ENCODE measurements around the gene CENPX. TPM values are rescaled to one million over a fixed set of nuclear protein-coding genes. Genes with fewer than 3 reads are reported as not detected.

CENPX gene
- total and polyA plus RNA-seq, 2 of the 13 experiments (the other 11 are each of a cell fraction or from before 2014, with no cell fraction given): 92.7 to 170 TPM

DNA sequence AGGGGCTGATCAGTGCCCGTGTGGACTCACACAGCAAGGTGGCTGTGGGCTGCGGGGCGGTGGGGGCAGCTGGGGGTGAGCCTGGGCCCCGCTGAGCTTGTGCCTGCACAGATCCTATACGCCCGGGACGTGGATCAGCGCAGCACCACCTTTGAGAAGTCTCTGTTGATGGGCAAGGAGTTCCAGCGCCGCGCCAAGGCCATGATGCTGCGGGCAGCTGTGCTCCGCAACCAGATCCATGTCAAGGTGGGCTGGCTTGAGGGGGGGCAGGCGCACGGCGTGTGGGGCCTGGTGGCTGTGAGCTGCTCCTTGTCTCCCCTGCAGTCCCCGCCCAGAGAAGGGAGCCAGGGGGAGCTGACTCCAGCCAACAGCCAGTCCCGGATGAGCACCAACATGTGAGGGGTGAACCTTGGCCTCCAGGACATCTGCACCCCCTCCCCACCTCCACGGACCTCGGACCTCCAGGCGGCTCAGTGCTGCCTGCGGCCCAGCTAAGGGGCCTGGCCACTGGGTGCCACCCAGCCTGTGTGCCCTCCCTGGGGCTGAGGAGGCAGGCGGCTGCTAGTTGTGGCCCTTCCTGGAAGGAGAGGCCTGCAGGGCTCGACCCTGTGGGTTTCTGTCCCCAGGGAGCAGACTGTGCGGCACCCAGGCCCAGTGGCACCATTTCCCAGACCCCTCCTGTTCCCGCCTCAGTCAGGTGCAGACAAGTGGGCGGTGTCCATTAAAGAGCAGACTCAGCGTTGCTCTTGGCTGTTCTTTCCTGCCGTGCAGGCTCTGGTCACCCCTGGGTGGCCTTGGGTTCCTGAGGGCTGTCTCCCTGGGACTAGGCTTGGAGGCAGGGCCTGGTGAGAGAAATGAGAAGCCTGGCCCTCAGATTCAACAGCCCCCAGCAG, 34.3 kb upstream of the CENPX start (continued):
- TF ChIP-seq HCFC1 (IDR thresholded peaks at IDR 0.05; ENCODE audit: low read depth, low read length) (no peak), DNMT1 (CRISPR knock-in tag; IDR thresholded peaks at IDR 0.05) (no peak), ATAD3A (CRISPR knock-in tag; IDR thresholded peaks at IDR 0.05) (no peak), ZNF775 (CRISPR knock-in tag; IDR thresholded peaks at IDR 0.05; ENCODE audit: borderline replicate concordance) (no peak), ZNF788 (CRISPR knock-in tag; IDR thresholded peaks at IDR 0.05; ENCODE audit: borderline replicate concordance) (peak; percentile 89; the same call in 1 of the 2 replicates), ZSCAN31 (CRISPR knock-in tag; IDR thresholded peaks at IDR 0.05; ENCODE audit: low read depth) (peak; percentile 90), NR2F2 (IDR thresholded peaks at IDR 0.05; ENCODE audit: borderline replicate concordance, low read depth) (peak; percentile 26; the same call in 1 of the 2 replicates), MAF1 (CRISPR knock-in tag; IDR thresholded peaks at IDR 0.05; ENCODE audit: borderline replicate concordance) (no peak), ZNF891 (CRISPR knock-in tag; IDR thresholded peaks at IDR 0.05) (no peak), ZNF432 (CRISPR knock-in tag; IDR thresholded peaks at IDR 0.05; ENCODE audit: borderline replicate concordance) (no peak), ZFP37 (CRISPR knock-in tag; IDR thresholded peaks at IDR 0.05; ENCODE audit: borderline replicate concordance) (no peak), PHF5A (CRISPR knock-in tag; IDR thresholded peaks at IDR 0.05; ENCODE audit: low read depth, unreplicated experiment) (peak; percentile 73), SMC3 (IDR thresholded peaks at IDR 0.05; ENCODE audit: low read length) (no peak), ZSCAN30 (CRISPR knock-in tag; IDR thresholded peaks at IDR 0.05) (no peak), ZNF235 (CRISPR knock-in tag; IDR thresholded peaks at IDR 0.05; ENCODE audit: borderline replicate concordance) (0 out of 2 replicates have a peak, but pooled peaks have one; percentile 41), ZNF17 (CRISPR knock-in tag; IDR thresholded peaks at IDR 0.05) (no peak), ZNF451 (CRISPR knock-in tag; IDR thresholded peaks at IDR 0.05) (no peak; the same call in none of the 2 replicates), TBL1XR1 (IDR thresholded peaks at IDR 0.05; ENCODE audit: borderline replicate concordance, low read length, partially characterized antibody) (no peak), TSC22D2 (CRISPR knock-in tag; IDR thresholded peaks at IDR 0.05; ENCODE audit: borderline replicate concordance) (no peak)
- TF ChIP-seq, protein P1, sequence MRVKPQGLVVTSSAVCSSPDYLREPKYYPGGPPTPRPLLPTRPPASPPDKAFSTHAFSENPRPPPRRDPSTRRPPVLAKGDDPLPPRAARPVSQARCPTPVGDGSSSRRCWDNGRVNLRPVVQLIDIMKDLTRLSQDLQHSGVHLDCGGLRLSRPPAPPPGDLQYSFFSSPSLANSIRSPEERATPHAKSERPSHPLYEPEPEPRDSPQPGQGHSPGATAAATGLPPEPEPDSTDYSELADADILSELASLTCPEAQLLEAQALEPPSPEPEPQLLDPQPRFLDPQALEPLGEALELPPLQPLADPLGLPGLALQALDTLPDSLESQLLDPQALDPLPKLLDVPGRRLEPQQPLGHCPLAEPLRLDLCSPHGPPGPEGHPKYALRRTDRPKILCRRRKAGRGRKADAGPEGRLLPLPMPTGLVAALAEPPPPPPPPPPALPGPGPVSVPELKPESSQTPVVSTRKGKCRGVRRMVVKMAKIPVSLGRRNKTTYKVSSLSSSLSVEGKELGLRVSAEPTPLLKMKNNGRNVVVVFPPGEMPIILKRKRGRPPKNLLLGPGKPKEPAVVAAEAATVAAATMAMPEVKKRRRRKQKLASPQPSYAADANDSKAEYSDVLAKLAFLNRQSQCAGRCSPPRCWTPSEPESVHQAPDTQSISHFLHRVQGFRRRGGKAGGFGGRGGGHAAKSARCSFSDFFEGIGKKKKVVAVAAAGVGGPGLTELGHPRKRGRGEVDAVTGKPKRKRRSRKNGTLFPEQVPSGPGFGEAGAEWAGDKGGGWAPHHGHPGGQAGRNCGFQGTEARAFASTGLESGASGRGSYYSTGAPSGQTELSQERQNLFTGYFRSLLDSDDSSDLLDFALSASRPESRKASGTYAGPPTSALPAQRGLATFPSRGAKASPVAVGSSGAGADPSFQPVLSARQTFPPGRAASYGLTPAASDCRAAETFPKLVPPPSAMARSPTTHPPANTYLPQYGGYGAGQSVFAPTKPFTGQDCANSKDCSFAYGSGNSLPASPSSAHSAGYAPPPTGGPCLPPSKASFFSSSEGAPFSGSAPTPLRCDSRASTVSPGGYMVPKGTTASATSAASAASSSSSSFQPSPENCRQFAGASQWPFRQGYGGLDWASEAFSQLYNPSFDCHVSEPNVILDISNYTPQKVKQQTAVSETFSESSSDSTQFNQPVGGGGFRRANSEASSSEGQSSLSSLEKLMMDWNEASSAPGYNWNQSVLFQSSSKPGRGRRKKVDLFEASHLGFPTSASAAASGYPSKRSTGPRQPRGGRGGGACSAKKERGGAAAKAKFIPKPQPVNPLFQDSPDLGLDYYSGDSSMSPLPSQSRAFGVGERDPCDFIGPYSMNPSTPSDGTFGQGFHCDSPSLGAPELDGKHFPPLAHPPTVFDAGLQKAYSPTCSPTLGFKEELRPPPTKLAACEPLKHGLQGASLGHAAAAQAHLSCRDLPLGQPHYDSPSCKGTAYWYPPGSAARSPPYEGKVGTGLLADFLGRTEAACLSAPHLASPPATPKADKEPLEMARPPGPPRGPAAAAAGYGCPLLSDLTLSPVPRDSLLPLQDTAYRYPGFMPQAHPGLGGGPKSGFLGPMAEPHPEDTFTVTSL (CRISPR knock-in tag; IDR thresholded peaks at IDR 0.05; ENCODE audit: borderline replicate concordance): peak; percentile 79; the same call in 1 of the 2 replicates
- TF ChIP-seq, protein P2, sequence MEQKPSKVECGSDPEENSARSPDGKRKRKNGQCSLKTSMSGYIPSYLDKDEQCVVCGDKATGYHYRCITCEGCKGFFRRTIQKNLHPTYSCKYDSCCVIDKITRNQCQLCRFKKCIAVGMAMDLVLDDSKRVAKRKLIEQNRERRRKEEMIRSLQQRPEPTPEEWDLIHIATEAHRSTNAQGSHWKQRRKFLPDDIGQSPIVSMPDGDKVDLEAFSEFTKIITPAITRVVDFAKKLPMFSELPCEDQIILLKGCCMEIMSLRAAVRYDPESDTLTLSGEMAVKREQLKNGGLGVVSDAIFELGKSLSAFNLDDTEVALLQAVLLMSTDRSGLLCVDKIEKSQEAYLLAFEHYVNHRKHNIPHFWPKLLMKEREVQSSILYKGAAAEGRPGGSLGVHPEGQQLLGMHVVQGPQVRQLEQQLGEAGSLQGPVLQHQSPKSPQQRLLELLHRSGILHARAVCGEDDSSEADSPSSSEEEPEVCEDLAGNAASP (CRISPR knock-in tag; IDR thresholded peaks at IDR 0.05; ENCODE audit: borderline replicate concordance): peak; percentile 71; the same call in 1 of the 2 replicates

All from HepG2 (cell line).